H1 (cell line): ENCODE results near the gene PFKP. TPM values are rescaled to one million over a fixed set of nuclear protein-coding genes. Genes with fewer than 3 reads are reported as not detected.

Source experiments
- CEBPB ChIP-seq: IDR thresholded peaks from 2 replicates; pipeline ENCODE4 v1.6.1; 2012; ENCODE audit warnings: low read depth, low read length
- CHD7 ChIP-seq: fragments of 300-600 bp; sonication (generic); IDR thresholded peaks from 2 replicates; pipeline ENCODE4 v1.7.1; 2012; ENCODE audit warnings: low read length, moderate library complexity, mild to moderate bottlenecking, inconsistent platforms; ENCODE audit not compliant: insufficient replicate concordance
- GABPA ChIP-seq: IDR thresholded peaks from 2 replicates; pipeline ENCODE4 v1.6.1; 2011; ENCODE audit warnings: mild to moderate bottlenecking, low read length, moderate library complexity, borderline replicate concordance; ENCODE audit not compliant: insufficient read depth
- NRF1 ChIP-seq: IDR thresholded peaks from 2 replicates; pipeline ENCODE4 v1.6.1; 2011; ENCODE audit warnings: mild to moderate bottlenecking, low read depth, low read length, improper control_type of control experiment
- TCF12 ChIP-seq: IDR thresholded peaks from 2 replicates; pipeline ENCODE4 v1.6.1; 2011; ENCODE audit warnings: low read depth, mild to moderate bottlenecking, low read length
- polyA plus RNA-seq, 7 experiments: library from polyadenylated mRNA; depleted of rRNA in 3 of 7; stranded (reverse) in 5 of 7; unstranded in 2 of 7; fragments of >200 nt in 5 of 7; fragments of 200-250 nt in 2 of 7; gene quantifications; 1 replicate in 5 of 7; 2 replicates in 1 of 7; 4 replicates in 1 of 7; pipeline versions ENCODE4 v1.2.1 to v1.2.3, GENCODE V29; 2011 to 2013; ENCODE audit warnings: missing spikeins in 2 of 7, mixed read lengths in 2 of 7
- total RNA-seq: library from RNA; stranded (reverse); fragmentation: NEBNext Ultra II Directional; extraction: Animal tissue kit (Norgen Biotek cat#: 25700); gene quantifications from 2 replicates; pipeline ENCODE4 v1.2.1, GENCODE V29; 2021

PFKP gene
- total and polyA plus RNA-seq, 2 of the 8 experiments (the other 6 are each of a cell fraction or from before 2014, with no cell fraction given) = 51.2 to 128 TPM

DNA sequence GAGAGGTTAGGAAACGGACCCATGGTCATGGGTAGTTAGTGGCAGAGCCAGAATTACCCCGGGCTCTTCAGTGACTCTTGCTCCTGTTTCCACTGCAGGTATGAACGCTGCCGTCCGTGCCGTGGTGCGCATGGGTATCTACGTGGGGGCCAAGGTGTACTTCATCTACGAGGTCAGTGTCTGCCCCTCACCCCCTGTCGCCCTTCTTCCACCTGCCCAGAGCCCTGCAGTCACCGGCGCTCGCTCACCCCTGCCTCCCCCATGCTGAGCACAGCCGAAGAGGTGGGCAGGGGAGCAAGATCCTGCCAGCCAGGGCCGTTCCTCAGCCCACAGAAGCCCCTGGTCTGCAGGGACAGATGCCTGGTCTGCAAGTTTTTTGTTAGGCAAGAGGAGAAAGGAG lies 14.9 kb downstream of the PFKP start (continued):
- TF ChIP-seq CHD7 (no peak), CEBPB (no peak), GABPA (no peak), TCF12 (no peak), NRF1 (no peak)
